ENCODE measurements around the gene TAMALIN.
A peak's percentile ranks its signal among the peaks of the same experiment; 100 is the strongest.

The TAMALIN gene

DNA sequence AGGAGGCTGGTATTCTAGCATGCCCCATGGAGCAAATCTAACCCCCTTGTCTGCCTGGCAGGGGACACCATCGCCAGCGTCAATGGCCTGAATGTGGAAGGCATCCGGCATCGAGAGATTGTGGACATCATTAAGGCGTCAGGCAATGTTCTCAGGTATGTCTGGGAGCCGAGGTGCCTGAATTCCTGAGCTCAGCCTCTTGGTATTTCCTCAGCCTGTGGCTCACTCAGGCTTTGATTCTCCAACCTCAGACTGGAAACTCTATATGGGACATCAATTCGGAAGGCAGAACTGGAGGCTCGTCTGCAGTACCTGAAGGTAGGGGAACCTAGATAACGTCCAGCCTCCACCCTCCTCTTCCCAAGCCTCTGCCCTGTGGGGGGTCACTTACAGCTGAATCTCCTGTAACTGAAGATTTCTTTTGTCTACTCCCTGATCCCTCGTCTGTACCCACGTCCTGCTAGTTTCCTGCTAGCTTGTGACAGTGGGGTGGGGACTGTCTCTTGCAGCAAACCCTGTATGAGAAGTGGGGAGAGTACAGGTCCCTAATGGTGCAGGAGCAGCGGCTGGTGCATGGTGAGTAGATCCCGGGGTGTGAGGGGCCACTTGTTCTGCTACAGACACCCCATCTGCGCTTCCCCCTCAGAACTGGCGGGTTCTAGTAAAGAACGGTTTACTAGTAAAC lies 7.0 kb downstream of the TAMALIN start:
- ATAC-seq (ENCODE audit: low read depth) (no peak), DNase-seq (ENCODE audit: low spot score in 2 of 2) (peak in 1 of 2 donors; percentile 34)
- Mint-ChIP-seq H3K27ac (peak overlapping the region; percentile 59), H3K36me3 (peaks cover 18% of the 10 kb centered on the region), H3K27me3 (no peaks in the 10 kb centered on the region), H3K4me1 (peaks cover 17% of the 10 kb centered on the region), H3K4me3 (no peak overlapping the region), H3K9me3 (no peaks in the 10 kb centered on the region)

- Mint-ChIP-seq H3K4me3 (no peak overlapping the region), H3K36me3 (peaks cover 16% of the 10 kb centered on the region), H3K27ac (peak overlapping the region; percentile 59), H3K9me3 (no peaks in the 10 kb centered on the region), H3K4me1 (peaks cover 12% of the 10 kb centered on the region), H3K27me3 (no peaks in the 10 kb centered on the region)
- DNase-seq (ENCODE audit: low spot score in 2 of 2) (peak in 1 of 2 donors; percentile 27), ATAC-seq (ENCODE audit: low read depth) (no peak)
Measured at GRCh38 chr12:52014567-52015530, 8.1 kb downstream of the TAMALIN start.

DNA sequence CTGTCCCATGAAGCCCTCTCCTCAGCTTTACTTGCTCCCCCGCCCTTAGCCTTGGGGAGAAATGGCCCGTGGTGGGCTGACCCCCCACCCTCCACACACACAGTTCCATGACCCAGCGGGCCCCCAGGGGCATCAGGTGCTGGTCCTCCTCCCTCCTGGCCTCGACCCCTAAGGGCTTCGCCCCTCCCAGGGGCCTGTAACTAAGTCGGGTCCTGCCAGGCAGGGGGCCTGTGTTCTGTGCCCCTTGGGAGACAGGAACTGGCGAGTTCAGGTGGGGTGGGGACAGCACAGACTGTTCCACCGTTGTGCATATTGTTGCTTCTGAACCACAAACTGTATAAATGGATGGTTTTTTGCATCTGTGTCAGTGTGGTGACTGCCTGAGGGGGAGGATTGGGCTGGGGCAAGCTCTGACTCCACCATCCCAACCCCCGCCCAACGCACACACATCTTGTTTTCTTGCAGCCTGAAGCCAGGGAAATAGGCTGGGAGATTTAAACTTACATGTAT lies 8.8 kb downstream of the TAMALIN start:
- Mint-ChIP-seq H3K27ac (peak overlapping the region; percentile 88), H3K4me3 (no peak overlapping the region), H3K9me3 (no peaks in the 10 kb centered on the region), H3K36me3 (peaks cover 14% of the 10 kb centered on the region), H3K4me1 (peaks cover 19% of the 10 kb centered on the region), H3K27me3 (no peaks in the 10 kb centered on the region)
- peak; percentile 10 for ATAC-seq (ENCODE audit: low read depth)
- peak in 1 of 2 donors; percentile 52 for DNase-seq (ENCODE audit: low spot score in 2 of 2)

DNA sequence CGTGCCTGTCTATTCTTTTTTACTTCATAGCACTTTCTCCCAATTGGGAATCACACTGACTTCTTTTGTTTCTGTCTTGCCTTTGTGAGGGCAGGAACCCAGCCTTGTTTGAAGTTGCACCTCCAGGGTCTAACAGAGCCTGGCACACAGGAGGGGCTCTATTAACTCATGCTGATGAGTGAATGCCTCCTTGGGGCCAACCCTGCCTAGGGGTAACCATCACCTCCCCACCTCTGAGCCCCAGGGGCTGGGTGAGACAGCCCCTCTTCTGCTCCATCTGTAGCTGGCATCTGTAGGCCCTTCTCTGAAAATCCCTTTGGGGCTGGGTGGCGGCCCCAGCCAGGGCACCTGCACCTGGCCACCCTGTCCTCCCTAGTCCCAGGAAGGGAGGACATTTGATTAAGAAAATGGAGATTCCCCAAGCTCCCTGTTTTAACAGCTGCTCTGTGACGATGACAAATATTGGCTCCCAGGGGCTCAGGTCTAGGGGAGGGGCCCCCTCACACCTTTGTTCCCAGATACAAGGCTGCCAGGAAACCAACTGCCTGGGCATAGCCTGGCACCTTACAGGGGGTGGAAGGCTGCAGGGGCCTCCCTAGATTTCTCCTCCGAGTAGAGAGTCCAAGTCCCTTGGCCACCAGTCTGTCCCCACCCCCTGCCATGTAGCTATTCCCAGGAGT lies 11.8 kb downstream of the TAMALIN start:
- Mint-ChIP-seq H3K27me3 (no peaks in the 10 kb centered on the region), H3K4me3 (no peak overlapping the region), H3K36me3 (peaks cover 4% of the 10 kb centered on the region), H3K27ac (peak overlapping the region; percentile 77), H3K9me3 (no peaks in the 10 kb centered on the region), H3K4me1 (peaks cover 27% of the 10 kb centered on the region)
- ATAC-seq (ENCODE audit: low read depth) (no peak), DNase-seq (ENCODE audit: low spot score in 2 of 2) (peak in 1 of 2 donors; percentile 28)

DNA sequence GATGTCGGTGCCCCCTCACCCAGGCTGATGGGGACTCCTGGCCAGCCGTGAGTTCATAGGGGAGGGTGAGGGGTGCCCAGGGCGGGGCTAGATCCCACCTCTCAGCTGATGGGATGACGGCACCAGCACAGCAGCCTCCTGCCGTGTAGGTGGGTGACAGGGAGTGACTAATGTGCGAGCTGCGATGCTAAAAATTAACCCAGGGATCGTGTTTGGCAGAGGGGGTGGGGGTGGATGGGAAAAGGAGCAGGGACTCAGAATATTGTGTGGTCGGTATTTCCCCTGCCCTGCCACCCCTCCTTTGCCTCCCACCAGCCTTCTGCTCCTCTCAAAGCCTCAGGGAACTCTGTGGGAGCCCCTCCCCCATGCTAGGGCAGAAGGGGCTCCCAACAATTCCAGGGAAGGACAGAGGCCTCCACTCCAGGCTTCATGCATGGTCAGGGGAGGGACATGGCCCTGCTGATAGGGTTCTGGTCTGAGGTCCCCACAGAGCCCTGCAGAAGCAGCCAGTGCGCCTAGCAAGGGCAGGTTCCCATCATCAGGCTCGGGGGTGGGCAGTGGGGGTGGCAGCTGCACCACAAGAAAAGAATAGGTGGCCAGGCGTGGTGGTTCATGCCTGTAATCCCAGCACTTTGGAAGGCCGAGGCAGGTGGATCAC lies 12.5 kb downstream of the TAMALIN start:
- Mint-ChIP-seq H3K9me3 (no peaks in the 10 kb centered on the region), H3K27ac (no peak overlapping the region), H3K4me3 (no peak overlapping the region), H3K36me3 (no peaks in the 10 kb centered on the region), H3K27me3 (no peaks in the 10 kb centered on the region), H3K4me1 (peaks cover 31% of the 10 kb centered on the region)
- no peak for ATAC-seq (ENCODE audit: low read depth)
- no peak for DNase-seq (ENCODE audit: low spot score in 2 of 2)

GRCh38 chr12:52020539-52021336 lies 14.0 kb downstream of the TAMALIN start:
- Mint-ChIP-seq H3K4me1 (peaks cover 38% of the 10 kb centered on the region), H3K36me3 (no peaks in the 10 kb centered on the region), H3K27me3 (no peaks in the 10 kb centered on the region), H3K27ac (peak overlapping the region; percentile 5), H3K4me3 (peak overlapping the region; percentile 43), H3K9me3 (no peaks in the 10 kb centered on the region)
- ATAC-seq (ENCODE audit: low read depth), result peak; percentile 49
- peak in 1 of 2 donors; percentile 69 for DNase-seq (ENCODE audit: low spot score in 2 of 2)

DNA sequence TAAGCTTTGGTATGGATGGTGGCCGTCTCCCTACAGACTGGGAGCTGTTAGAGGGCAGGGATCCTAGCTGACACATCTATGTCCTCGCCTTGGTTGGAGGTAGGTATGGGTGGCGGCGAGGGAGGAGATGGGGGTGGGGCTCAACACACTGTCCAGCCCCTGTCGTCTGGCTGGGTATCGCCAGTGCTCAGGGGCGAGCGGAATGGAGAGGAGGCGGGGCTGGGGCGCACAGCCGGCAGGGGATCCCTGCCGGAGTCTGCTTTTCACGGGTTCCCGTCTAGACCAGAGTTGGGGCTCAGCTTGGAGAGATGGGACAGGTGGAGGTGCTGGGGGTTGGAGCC lies 16.1 kb downstream of the TAMALIN start:
- no peaks in the 10 kb centered on the region for H3K36me3 Mint-ChIP-seq
- peak overlapping the region; percentile 87 for H3K4me3 Mint-ChIP-seq
- DNase-seq (ENCODE audit: low spot score in 2 of 2) (no peak), ATAC-seq (ENCODE audit: low read depth) (no peak)
- no peak overlapping the region for H3K27ac Mint-ChIP-seq
- H3K4me1 Mint-ChIP-seq, result peaks cover 29% of the 10 kb centered on the region
- no peaks in the 10 kb centered on the region for H3K9me3 Mint-ChIP-seq
- H3K27me3 Mint-ChIP-seq, result no peaks in the 10 kb centered on the region

- peak; percentile 59 for ATAC-seq (ENCODE audit: low read depth)
- H3K4me1 Mint-ChIP-seq, result peaks cover 29% of the 10 kb centered on the region
- no peaks in the 10 kb centered on the region for H3K27me3 Mint-ChIP-seq
- peak; percentile 91 to 95 for DNase-seq (ENCODE audit: low spot score in 2 of 2)
- no peaks in the 10 kb centered on the region for H3K36me3 Mint-ChIP-seq
- H3K27ac Mint-ChIP-seq, result peak overlapping the region; percentile 72
- peak overlapping the region; percentile 87 for H3K4me3 Mint-ChIP-seq
- H3K9me3 Mint-ChIP-seq, result no peaks in the 10 kb centered on the region
Measured at GRCh38 chr12:52023182-52023975, 16.6 kb downstream of the TAMALIN start.

GRCh38 chr12:52023976-52024688 lies 17.4 kb downstream of the TAMALIN start:
- Mint-ChIP-seq H3K36me3 (no peaks in the 10 kb centered on the region), H3K9me3 (no peaks in the 10 kb centered on the region), H3K27ac (peak overlapping the region; percentile 72), H3K27me3 (no peaks in the 10 kb centered on the region), H3K4me1 (peaks cover 29% of the 10 kb centered on the region), H3K4me3 (peak overlapping the region; percentile 87)
- DNase-seq (ENCODE audit: low spot score in 2 of 2) (no peak), ATAC-seq (ENCODE audit: low read depth) (no peak)

GRCh38 chr12:52024845-52025230 lies 18.1 kb downstream of the TAMALIN start:
- Mint-ChIP-seq H3K4me1 (peaks cover 29% of the 10 kb centered on the region), H3K27me3 (no peaks in the 10 kb centered on the region), H3K4me3 (peak overlapping the region; percentile 87), H3K27ac (peak overlapping the region; percentile 77), H3K9me3 (no peaks in the 10 kb centered on the region), H3K36me3 (no peaks in the 10 kb centered on the region)
- DNase-seq (ENCODE audit: low spot score in 2 of 2) (no peak), ATAC-seq (ENCODE audit: low read depth) (no peak)

GRCh38 chr12:52026263-52026662 lies 19.5 kb downstream of the TAMALIN start:
- Mint-ChIP-seq H3K4me3 (no peak overlapping the region), H3K27ac (peak overlapping the region; percentile 77), H3K4me1 (peaks cover 15% of the 10 kb centered on the region), H3K27me3 (no peaks in the 10 kb centered on the region), H3K9me3 (no peaks in the 10 kb centered on the region), H3K36me3 (no peaks in the 10 kb centered on the region)
- no peak for ATAC-seq (ENCODE audit: low read depth)
- no peak for DNase-seq (ENCODE audit: low spot score in 2 of 2)

All from memory B cell (primary cell).